Endodermal cell (in vitro differentiated cells): ENCODE results near the gene TDP1. TPM values are rescaled to one million over a fixed set of nuclear protein-coding genes. Genes with fewer than 3 reads are reported as not detected.

Experiments
- DNase-seq: peaks from one replicate; pipeline ENCODE4 v3.0.0-alpha.2; 2017
- H3K27ac ChIP-seq: 2 replicates; pipeline ENCODE4 v1.5.1; 2013; ENCODE audit warnings: mild to moderate bottlenecking, low read depth, low read length, moderate library complexity
- H3K27me3 ChIP-seq: 2 replicates; pipeline ENCODE4 v1.6.1; 2013; ENCODE audit warnings: mild to moderate bottlenecking, low read length, moderate library complexity; ENCODE audit not compliant: insufficient read depth, control insufficient read depth, poor library complexity, severe bottlenecking
- H3K36me3 ChIP-seq: 2 replicates; pipeline ENCODE4 v1.7.0; 2013; ENCODE audit warnings: mild to moderate bottlenecking, low read length, moderate library complexity; ENCODE audit not compliant: control insufficient read depth, insufficient read depth
- H3K4me1 ChIP-seq: one replicate; pipeline ENCODE4 v1.7.0; 2013; ENCODE audit warnings: low read length; ENCODE audit not compliant: control insufficient read depth, insufficient read depth
- H3K4me3 ChIP-seq: 2 replicates; pipeline ENCODE4 v1.5.1; 2013; ENCODE audit warnings: mild to moderate bottlenecking, low read length, moderate library complexity
- H3K9ac ChIP-seq: 2 replicates; pipeline ENCODE4 v1.6.1; 2013; ENCODE audit warnings: mild to moderate bottlenecking, low read length, moderate library complexity; ENCODE audit not compliant: poor library complexity, severe bottlenecking; ENCODE audit errors: extremely low read depth
- H3K9me3 ChIP-seq: 2 replicates; pipeline ENCODE4 v1.6.1; 2013; ENCODE audit warnings: mild to moderate bottlenecking, low read length, moderate library complexity; ENCODE audit not compliant: control insufficient read depth
- H3K27ac Mint-ChIP-seq: 2 replicates; pipeline ENCODE4 v1.8.0; 2020; ENCODE audit warnings: mixed read lengths
- H3K27me3 Mint-ChIP-seq: 2 replicates; pipeline ENCODE4 v1.8.0; 2021; ENCODE audit warnings: mild to moderate bottlenecking, mixed read lengths; ENCODE audit not compliant: insufficient read depth
- H3K36me3 Mint-ChIP-seq: 2 replicates; pipeline ENCODE4 v1.8.0; 2020; ENCODE audit warnings: low read depth, mixed read lengths
- H3K4me1 Mint-ChIP-seq: 2 replicates; pipeline ENCODE4 v1.8.0; 2020; ENCODE audit warnings: mixed read lengths
- H3K4me3 Mint-ChIP-seq: 2 replicates; pipeline ENCODE4 v1.8.0; 2020; ENCODE audit warnings: mild to moderate bottlenecking, moderate library complexity, mixed read lengths
- H3K9me3 Mint-ChIP-seq: 2 replicates; pipeline ENCODE4 v1.8.0; 2020; ENCODE audit warnings: mild to moderate bottlenecking, mixed read lengths
- CTCF ChIP-seq: fragments of 200-600 bp; sonication (generic); conservative IDR thresholded peaks from 2 replicates; pipeline ENCODE4 v1.5.0; 2021; ENCODE audit warnings: antibody characterized with exemption, mild to moderate bottlenecking
- WGBS, 2 experiments: methylation state at CpG; one replicate each; pipeline versions ENCODE4 v1.1.5 to v1.1.7; 2013; ENCODE audit warnings: missing lambda C conversion rate in 2 of 2, mixed read lengths in 1 of 2; ENCODE audit not compliant: insufficient coverage in 1 of 2, insufficient read length in 1 of 2; 5-methylcytosine and 5-hydroxymethylcytosine counted together
- total RNA-seq, 2 donors: library from RNA; stranded (reverse); fragmentation: NEBNext Ultra II Directional in 1 of 2; extraction: Animal tissue kit (Norgen Biotek cat#: 25700) in 1 of 2; gene quantifications; 2 replicates in 1 of 2; 3 replicates in 1 of 2; pipeline ENCODE4 v1.2.1, GENCODE V29; 2021

The TDP1 gene
- total RNA-seq, 2 donors from 2014 or later, result 51.4 to 69.2 TPM

GRCh38 chr14:90056826-90057225 lies 101.1 kb downstream of the TDP1 start:
- 57 to 67% methylated on average over 3 to 8 of the region's 8 CpGs for whole genome bisulfite sequencing, 2 experiments
- no peak overlapping the region for H3K27ac Mint-ChIP-seq

DNA sequence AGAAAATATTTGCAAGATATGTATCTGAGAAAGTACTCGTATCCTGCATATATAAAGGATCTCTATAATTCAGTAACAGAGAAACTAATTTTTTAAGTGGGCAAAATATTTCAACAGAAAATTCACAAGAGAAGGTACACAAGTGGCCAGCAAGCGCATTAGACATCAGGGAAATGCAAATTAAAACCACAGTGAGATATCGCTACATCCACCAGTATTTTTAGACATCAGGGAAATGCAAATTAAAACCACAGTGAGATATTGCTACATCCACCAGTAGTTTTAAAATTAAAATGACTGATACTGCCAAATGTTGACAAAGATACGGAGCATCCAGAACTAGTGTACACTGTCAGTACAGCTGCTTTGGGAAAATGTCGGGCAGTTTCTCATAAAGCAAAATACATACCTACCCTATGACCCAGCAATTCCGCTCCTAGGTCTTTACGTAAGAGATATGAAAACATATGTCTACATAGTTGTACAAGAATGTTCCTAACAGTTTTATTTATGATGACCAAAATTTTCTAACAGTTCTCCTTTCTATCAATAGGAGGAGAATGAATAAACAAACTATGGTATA lies 103.2 kb downstream of the TDP1 start:
- no peak for DNase-seq
- Histone ChIP-seq H3K27me3 (peaks cover 62% of the 10 kb centered on the region), H3K4me3 (no peak overlapping the region), H3K27ac (no peak overlapping the region), H3K36me3 (no peaks in the 10 kb centered on the region), H3K9ac (no peak overlapping the region), H3K9me3 (no peaks in the 10 kb centered on the region), H3K4me1 (no peaks in the 10 kb centered on the region)
- H3K27me3 Mint-ChIP-seq, result peaks cover 65% of the 10 kb centered on the region
- no peaks in the 10 kb centered on the region for H3K9me3 Mint-ChIP-seq
- peaks cover 13% of the 10 kb centered on the region for H3K4me1 Mint-ChIP-seq
- WGBS, 2 experiments, result 85 to 97% methylated on average over 3 to 7 of the region's 7 CpGs
- H3K4me3 Mint-ChIP-seq, result no peak overlapping the region
- no peaks in the 10 kb centered on the region for H3K36me3 Mint-ChIP-seq
- TF ChIP-seq CTCF, result no peak
- H3K27ac Mint-ChIP-seq, result no peak overlapping the region

More at GRCh38 chr14:90056826-90057225, 101.1 kb downstream of the TDP1 start:
- no peaks in the 10 kb centered on the region for H3K4me1 ChIP-seq
- Mint-ChIP-seq H3K4me3 (no peak overlapping the region), H3K27me3 (peaks cover 46% of the 10 kb centered on the region), H3K36me3 (no peaks in the 10 kb centered on the region), H3K4me1 (peaks cover 2% of the 10 kb centered on the region), H3K9me3 (no peaks in the 10 kb centered on the region)
- DNase-seq, result peak; percentile 66
- no peak for TF ChIP-seq CTCF
- H3K9me3 ChIP-seq, result no peaks in the 10 kb centered on the region
- H3K4me3 ChIP-seq, result no peak overlapping the region
- H3K27ac ChIP-seq, result no peak overlapping the region
- H3K36me3 ChIP-seq, result no peaks in the 10 kb centered on the region
- H3K9ac ChIP-seq, result no peak overlapping the region
- H3K27me3 ChIP-seq, result peaks cover 41% of the 10 kb centered on the region

DNA sequence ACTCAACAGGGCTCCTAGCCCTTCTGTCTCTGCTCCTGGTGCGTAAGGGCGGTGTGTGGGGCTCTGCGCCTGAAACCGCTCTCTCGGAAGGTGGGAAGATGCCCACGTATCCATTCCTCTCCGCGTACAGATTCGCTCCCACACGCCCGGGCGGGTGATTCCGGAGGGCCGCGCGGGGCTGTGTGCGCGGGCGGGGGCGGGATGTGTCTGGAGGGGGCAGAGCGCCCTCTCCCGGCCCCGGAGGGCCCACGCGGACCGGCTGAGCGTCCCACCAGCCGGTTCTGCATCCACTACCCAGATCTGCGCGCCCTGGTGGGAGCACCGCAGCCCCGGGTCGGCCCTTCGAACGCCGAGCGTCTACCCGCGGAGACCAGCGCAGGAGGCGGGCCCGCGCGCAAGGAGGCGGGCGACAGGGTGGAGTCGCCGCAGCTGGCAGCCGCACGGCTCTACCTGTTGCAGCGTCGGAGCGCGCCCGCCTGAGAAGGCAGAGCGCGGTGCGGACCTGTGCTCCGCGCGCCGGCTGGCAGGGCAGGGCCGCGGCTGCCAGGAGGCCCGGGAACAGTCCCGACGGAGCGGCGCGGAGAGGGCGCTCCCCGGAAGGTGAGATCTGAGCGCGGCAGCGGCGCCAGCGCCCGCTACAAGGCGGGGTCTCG lies 104.7 kb downstream of the TDP1 start:
- Histone ChIP-seq H3K27ac (no peak overlapping the region), H3K9ac (no peak overlapping the region), H3K4me3 (peak overlapping the region; percentile 74), H3K4me1 (no peaks in the 10 kb centered on the region), H3K27me3 (peaks cover 77% of the 10 kb centered on the region), H3K9me3 (no peaks in the 10 kb centered on the region), H3K36me3 (no peaks in the 10 kb centered on the region)
- WGBS, 2 experiments, result 0 to 1% methylated on average over 24 to 80 of the region's 80 CpGs
- Mint-ChIP-seq H3K4me1 (peaks cover 13% of the 10 kb centered on the region), H3K36me3 (no peaks in the 10 kb centered on the region), H3K27ac (no peak overlapping the region), H3K27me3 (peaks cover 76% of the 10 kb centered on the region), H3K9me3 (no peaks in the 10 kb centered on the region), H3K4me3 (peak overlapping the region; percentile 65)
- peak; percentile 94 for DNase-seq
- TF ChIP-seq CTCF, result peak; percentile 89
